NCI-H1092 treated with DMSO at 0.1 percent for 48 hours (cell line): Measurements from ENCODE around the gene STK38.

Experiments used
- DNase-seq: peaks from one replicate; lab custom pipeline; 2025; lab: John Stamatoyannopoulos, UW

The STK38 gene

DNA sequence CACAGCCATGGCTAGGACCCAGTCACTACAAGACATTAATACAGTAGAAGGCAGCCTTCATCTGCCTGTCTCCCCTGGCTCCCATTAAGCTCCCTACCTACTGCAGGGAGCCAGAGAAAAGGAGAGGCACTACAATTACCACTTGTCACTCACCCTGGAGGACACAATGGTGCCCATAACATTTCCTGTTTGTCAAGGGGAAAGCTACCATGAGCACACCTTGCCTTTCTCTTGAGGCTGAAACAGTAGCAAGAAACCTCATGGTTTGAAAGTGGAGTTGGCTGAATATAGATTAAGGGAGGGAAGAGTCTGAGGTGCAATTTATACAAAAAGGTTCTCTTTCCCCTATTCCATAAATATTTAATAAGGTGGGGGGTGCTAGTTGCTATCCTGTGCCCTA is 27.9 kb downstream of the STK38 start:
- DNase-seq = no peak

DNA sequence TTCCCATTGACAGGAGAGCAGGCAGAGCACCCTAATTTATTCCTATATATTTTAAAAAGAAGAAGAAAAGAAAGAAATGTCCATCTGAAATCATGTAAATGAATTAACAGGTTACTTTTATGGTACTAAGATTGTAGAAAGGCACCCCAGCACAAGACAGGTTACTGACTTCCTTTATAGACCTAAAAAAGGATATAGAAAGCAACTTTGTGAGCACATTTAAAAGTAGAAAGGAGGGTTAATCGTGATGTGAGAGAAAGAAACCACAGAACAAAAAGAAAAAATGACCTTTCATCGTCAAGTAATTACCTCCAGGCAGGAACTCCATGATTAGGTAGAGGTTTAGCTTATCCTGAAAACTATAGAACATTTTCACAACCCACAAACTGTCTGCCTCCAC is 29.9 kb downstream of the STK38 start:
- DNase-seq = no peak

DNA sequence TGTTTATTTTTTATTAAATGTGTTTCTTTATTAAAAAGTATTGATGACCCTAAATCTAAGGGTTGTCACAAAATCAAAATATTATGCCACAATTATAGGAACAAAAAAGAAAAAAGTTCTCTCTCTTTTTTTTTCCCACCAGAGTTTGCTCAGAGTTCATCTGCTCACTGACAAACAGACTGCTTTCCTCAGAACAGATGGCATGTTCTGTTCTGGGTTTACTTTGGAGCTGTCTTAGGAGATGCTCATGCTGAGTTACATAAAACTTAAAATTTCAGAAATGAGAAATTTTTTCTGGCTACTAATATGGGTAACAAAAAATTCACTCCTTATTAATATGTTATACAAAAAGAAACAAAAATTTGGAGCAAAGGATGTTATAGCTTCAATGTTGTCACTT is 30.3 kb downstream of the STK38 start:
- no peak for DNase-seq

DNA sequence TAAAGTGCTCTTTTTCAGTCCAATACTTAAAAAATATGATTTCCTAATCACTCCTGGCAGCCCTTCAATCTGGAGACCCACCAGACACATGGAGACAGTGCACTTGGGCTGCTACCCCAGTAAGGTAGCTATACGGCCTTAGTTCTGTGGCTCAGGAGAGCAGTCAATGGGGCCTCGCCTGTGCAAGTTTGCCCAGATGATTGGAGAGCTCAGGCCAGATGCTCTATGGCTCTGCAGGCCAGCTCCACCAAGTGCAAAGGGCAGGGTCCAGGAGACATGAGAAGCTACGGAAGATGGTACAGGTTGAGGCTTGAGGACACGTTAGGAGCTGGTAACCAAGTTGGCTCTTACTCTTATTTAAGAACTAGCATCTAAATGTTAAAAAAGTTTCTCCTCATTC is 30.7 kb downstream of the STK38 start:
- no peak for DNase-seq

DNA sequence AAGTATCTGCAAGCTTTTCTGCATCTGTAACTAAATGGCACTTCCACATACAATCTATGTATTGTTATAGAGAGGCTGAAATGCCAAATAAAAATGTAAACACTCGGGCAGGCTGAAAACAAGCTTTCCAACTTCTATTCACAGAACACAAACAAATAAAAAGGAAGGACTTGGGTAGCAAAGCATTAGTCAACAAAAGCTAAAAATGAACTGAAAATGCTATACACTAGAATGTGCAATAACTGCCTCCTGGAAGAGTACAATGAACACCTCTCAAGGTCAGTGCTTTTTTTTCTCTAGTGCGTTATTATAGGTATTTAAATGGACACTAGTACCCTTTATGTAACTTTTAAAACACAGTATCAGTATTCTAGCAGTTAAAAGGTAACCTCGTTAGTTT is 31.4 kb downstream of the STK38 start:
- no peak for DNase-seq

DNA sequence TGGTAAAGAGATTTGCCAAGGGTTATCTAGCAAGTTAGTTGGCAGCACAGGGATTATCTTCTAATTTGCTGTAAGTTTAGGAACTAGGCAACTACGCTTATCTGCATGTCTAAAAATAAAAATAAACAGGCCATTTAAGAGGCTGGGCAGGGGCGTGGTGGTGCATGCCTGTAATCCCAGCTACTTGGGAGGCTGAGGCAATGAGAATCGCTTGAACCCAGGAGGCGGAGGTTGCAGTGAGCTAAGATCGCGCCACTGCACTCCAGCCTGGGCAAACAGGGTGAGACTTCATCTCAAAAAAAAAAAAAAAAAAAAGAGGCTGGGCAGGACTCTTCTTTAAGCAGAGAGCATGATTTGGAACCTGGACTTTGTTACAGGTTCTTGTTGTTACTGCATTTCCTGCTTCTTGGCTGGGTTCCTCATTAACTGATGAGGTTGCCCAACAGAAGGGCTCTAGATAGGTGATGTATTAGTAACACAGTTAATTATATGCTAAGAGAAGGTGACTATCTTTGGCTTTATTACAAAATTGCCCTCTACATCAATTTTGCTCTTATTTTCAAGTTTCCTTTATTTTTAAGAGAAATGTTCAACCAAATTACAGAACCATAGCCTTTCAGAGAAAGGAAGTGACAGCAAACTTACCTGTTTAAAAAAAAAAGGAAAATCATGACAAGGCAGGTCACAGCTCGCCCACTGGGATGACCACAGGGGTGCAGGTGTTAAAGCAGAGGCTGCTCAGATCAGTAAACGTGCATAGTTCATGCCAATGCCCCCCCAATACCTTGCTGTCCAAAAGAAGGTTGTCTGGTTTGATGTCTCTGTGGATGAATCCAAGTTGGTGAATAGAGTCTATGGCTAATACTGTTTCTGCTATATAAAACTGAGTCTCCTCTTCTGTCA is 32.5 kb downstream of the STK38 start:
- DNase-seq = no peak

DNA sequence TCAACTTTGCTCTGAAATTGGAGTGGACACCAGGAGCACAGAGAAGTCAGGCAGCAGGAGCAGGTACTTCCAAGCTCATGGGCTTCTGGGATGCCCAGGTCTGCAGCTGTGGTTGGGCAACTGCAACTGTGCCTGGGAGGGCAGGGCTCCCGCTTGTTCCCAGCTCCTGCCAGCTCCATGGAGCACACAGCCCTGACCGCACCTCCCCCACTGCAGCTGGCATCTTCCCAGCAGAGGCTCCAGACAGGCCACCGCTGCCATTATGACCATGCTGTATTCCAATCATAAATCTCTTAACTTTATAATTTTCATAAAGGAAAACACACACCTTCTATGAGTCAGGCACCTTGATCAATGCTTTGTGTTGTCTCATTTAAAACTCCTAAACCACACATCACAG is 36.9 kb downstream of the STK38 start:
- DNase-seq = no peak

DNA sequence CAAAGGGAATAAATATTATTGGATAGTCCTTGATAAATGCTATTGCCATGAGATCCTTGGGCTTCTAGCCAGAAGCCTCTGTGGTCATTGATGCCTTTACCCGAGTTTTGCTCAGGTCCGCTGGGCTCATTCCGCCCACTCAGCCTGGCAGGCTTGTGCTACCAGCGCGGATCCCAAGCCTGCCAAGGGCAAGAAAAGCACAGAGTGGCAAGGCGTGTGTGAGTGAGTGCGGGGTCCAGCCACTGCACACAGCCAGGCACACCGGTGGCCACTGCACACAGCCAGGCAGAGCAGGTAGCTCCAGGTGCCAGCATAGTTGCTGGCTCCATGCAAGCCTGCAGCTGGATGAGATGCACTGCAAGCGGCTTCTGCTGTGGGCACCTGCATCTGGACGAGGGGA is 38.7 kb downstream of the STK38 start:
- no peak for DNase-seq

DNA sequence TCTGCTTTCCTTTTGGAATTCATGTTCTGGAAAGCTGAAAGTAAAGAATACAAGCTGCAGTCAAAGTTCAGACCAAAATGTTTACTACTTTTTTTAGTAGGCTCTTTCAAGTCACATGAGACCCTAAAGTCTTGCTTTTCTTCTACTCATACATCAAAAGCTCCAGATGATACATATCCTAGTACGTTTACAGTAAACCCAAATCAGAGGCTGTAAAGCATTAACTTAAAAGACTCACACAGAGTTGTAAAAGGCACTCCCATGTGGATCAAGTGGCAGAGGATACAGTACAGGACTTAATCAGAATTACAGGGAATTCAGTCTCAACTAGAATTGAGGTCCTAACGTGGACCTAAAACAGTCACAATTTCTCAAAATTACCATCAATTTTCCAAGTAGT is 40.7 kb downstream of the STK38 start:
- DNase-seq = no peak

DNA sequence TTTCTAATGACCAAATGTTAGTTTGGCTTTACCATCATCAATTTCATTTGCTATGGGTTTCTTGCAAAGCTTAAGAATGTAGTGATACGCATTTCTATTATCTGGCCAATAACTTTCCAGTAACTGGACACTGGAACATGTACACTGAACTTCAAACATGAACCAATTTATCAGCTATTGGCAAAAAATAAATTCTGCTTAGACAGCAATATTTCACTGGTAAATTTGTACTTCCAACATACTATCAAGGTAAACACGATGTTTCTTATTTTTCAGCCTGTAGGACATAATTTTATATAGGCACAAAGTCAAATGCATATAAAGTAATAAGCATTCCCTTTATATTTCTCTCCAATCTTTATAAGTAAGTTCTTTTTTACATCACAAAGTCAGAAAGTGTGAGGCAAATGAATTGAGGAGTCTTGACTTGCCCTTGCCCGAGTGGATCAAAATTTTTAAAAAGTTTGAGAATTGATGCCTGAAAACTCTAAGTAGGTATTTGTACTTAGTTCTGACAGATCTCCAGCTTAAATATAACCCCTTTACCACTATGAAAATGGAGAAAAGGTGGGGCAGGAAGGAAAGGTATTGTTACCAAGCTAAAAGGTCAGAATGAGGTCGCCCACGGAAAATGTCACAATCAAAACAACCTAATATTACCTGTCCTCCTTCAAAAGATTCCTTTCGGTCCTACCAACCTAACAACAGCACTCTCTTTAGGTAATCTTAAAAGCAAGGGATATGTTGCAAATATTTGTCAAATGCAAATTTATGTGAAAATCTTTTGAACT is 41.3 kb downstream of the STK38 start:
- no peak for DNase-seq

DNA sequence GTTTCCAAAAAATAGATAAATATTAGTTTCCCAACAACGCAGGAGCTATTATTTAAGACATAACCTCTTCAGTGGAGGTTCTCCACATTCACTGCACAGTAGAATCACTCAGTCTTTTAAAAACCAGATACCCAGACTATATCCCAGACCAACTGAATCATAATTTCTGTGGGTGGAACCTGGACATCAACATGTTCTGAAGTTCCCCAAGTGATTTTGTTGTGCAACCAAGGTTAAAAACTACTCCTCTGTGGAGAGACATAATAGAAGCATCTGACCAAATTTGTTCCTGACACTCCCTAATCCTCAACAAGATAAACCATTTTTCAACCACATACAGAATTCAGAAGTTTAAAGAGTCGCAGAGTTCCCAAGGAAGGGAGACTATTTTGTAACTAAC is 42.3 kb downstream of the STK38 start:
- DNase-seq = no peak

DNA sequence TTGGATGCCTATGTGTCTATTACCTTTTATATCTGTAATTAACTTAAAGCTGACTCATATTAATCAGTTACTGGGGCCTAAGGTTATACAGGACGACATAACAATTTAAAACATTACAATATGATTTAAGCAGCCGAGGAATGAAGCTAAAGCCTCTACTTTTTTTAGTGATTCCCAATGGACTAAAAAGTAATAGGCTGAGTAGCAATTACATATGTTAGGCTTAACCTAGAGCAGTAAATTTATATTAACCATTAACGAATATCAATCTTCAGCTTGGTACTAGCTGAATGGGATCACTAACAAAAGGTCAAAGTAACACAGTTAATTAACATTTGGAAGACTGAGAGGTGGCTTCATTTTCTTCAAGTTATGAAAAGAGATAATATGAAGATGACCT is 43.1 kb downstream of the STK38 start:
- no peak for DNase-seq

DNA sequence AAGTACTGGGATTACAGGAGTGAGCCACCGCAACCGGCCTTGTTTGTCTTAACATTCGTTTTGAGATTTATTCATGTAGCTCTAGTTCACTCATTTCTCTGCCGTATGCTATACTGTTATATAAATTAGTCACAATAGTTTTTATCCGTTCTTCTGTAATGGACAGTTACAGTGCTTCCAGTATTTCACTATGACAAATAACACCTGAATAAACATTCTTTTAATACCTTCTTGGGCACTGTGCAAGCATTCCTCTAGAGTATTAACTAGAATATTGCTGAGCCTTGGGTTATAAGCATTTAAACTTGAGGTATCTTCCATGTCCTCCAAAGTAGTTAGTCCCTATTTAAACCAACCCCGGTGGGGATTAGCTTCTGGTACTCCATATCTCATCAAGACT is 45.6 kb downstream of the STK38 start:
- no peak for DNase-seq

DNA sequence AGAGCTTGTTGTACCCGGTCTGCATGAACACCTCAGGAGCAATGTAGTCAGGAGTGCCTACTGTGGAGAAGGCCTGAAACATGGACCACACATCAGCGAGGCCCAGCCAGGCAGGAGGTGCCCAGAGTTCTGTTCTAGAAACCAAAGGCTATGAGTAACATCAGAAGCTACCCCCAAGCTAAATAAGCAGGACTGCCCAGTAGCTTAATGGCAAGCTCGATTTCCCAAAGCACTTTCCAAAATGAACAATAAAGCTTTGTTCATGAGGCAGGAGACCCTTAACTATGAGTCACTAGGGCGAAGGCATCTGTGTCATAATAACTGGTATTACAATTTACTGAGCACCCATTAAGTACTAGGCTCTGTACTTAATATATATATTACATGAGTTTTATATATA is 47.4 kb downstream of the STK38 start:
- no peak for DNase-seq

DNA sequence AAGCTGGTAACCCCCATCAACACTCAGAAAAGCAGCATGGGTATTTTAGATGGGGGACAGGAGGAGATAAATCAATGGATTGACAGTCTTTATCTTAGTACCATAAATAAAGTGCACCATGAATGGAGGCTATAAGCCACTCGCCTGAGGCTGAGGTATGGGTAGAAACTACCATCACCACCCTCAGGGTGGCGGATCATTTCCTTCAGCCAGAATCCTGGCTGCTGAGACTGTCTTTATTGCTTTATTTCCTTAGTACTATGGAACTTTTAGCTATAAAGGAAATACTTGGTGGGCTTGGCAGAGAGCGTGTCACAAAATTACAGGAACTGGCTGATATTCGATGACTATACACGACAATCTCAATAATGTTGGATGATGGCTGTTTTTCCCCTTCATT is 52.2 kb downstream of the STK38 start:
- DNase-seq = no peak

DNA sequence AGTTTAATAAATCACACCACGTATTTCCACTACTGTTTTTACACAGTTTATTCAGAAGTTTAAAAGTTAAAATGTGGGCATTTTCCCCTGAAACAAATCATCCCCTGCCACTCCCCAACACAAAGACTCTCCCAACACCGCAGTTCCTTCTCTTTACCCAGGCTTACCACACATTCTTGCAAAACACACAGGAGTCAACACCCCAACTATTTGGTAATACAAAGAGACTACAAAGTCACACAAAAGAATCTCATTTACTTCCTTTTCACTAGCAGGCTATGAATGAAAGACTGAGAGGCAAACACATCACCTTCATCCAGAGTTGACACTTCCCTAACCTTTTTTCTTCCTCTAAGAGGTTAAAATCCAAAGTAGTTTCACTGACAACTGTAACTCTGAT is 53.4 kb downstream of the STK38 start:
- no peak for DNase-seq

DNA sequence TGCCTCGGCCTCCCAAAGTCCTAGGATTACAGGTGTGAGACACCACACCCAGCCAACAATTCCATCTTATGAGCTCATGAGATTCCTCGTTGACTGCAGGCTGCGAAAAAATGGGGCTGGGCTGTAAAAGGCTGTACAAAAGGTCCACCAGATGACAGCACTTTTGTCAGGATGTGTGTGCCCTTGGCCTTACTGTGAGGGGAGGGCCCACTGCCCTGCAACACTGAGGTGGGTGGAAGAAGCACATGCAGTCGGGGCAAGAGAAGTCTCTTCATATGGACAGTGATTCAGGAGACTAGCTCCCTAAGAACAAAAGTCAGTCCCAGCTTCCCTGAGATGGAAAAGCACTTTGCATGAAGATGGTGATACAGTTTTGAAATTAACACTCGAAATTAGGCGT is 54.0 kb downstream of the STK38 start:
- no peak for DNase-seq

DNA sequence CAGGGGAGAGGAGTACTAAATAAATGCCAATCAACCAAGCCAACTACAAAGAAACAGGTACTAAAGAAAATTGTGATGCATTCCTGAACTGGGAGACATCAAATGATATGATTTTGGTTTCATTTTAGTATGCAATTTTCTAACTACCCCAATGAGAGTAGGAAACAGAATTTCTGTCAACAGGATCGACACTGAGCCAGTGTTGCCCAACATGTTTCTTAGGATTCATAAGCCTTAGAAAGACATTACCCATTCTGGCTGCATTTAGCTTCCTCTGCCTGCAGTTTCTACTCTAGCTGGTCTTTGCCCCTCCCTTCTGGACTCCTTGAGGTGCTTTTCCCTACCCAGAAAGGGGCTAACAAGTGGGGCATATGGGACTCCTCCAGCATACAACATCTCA is 54.7 kb downstream of the STK38 start:
- no peak for DNase-seq

DNA sequence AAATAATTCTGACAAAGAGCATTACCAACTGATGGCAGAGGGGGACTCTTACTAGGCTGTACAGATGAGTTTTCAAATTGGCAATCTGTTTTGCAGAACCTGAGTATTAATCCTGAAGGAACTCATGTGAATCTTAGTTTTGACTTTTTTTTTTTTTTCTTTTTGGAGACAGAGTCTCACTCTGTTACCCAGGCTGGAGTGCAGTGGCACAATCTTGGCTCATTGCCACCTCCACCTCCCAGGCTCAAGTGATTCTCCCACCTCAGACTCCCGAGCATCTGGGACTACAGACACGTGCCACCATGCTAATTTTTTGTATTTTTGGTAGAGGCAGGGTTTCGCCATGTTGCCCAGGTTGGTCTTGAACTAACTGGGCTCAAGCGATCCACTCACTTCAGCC is 55.2 kb downstream of the STK38 start:
- DNase-seq = no peak

DNA sequence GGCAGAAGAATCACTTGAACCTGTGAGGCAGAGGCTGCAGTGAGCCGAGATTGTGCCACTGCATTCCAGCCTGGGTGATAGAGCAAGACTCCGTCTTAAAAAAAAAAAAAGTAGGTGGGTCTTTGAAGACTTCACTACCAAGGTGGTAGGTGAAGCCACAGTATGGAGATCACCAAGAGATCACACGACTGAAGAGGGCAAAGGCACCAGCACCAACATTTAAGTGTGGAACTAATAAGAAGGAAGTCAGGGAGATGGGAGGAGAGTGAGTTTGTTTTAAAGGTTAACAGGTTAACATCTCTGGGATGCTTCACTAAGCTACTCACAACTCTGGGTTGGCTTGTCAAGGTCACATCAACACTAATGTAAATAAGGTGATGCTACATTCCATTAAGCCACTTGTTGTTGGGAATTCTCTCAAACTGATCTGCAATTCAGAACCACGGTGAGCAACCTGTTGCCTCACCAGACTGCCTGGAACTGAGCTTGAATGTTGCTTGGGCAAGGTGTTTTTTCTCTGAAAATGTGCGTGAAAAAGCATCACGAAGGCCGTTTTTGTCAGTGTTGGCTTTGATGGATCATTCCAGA is 55.8 kb downstream of the STK38 start:
- no peak for DNase-seq

DNA sequence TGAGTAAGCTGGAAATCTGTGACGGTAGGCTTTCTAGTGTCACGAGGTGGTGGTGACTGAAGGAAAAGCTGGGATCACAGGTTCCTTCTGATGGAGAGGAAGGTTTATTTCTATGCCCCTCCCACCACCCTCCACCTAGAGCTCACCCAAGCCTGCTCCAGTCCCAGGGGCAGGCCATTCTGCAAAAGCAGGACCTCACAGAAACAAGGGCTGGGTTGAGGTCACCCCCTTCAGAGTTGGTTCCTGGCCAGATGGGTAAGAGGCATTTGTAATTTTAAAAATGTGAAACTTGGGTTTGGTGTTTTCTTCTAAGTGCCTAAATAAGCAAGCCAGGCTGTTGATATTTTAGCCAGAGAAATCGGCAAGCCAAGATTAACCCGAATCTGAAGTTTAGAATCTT is 57.9 kb downstream of the STK38 start:
- no peak for DNase-seq

DNA sequence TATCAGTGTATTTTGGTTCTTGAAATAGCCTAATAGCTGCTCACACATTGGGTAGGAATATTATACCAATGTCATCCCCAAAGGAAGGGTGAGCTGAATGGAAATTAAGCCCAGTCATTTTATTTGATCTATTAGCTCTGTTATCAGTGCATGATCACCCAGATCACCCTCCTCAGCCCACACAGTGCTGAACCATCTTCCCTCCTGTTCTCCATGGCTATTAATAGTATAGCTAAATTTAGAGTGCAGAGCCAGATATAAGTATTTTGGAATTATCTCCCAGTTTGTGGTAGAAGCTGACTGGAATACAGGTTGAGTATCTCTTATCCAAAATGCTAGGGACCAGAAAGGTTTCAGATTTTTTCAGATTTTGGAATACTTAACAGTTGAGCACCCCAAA is 59.1 kb downstream of the STK38 start:
- no peak for DNase-seq

DNA sequence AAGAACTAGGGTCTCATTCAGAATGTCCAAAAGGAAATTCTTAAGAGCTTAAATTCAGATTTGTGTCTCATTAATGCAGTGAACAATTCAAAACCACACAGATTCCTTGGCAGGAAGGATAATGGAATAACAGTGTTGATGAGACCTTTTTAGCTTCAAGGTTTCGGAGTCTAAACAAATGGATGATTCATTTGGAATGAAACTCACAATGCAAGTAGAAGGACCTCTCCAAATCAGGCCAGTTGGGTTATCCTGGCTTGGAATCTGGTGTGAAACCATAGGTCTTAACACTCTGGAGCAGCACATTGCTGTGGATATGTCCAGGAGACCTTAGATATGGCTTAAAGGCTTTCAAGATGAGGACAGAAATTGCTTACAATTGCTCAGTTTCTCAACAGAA is 59.6 kb downstream of the STK38 start:
- no peak for DNase-seq
